Right atrium auricular region (tissue), 2 donors: ENCODE measurements around the gene UTRN. TPM values are rescaled to one million over a fixed set of nuclear protein-coding genes. Genes with fewer than 3 reads are reported as not detected.

Experiments used
- DNase-seq: peaks from one replicate; pipeline ENCODE4 v3.0.0-alpha.2; 2019; ENCODE audit warnings: low spot score
- H3K27ac ChIP-seq, 2 donors: fragments of 200-600 bp; sonication (generic); 1 replicate in 1 of 2; 2 replicates in 1 of 2; pipeline ENCODE4 v1.5.1; 2016 to 2019
- H3K27me3 ChIP-seq, 2 donors: fragments of 200-600 bp; sonication (generic); one replicate each; pipeline versions ENCODE4 v1.5.1 to v1.6.0; 2017 to 2019
- H3K36me3 ChIP-seq: fragments of 200-600 bp; sonication (generic); one replicate; pipeline ENCODE4 v1.5.1; 2016
- H3K4me1 ChIP-seq, 2 donors: fragments of 200-600 bp; sonication (generic); one replicate each; pipeline versions ENCODE4 v1.5.1 to v1.6.0; 2017 to 2019
- H3K4me3 ChIP-seq, 2 donors: fragments of 200-600 bp; sonication (generic); 1 replicate in 1 of 2; 2 replicates in 1 of 2; pipeline ENCODE4 v1.5.1; 2017 to 2019; ENCODE audit warnings: mild to moderate bottlenecking in 1 of 2, moderate library complexity in 1 of 2
- H3K9me3 ChIP-seq, 2 donors: fragments of 200-600 bp; sonication (generic); one replicate each; pipeline ENCODE4 v1.5.1; 2019
- CTCF ChIP-seq, 2 donors: fragments of 200-600 bp; sonication (generic); IDR thresholded peaks; one replicate each; pipeline ENCODE4 v1.5.1; 2019; ENCODE audit warnings: antibody characterized with exemption in 2 of 2
- total RNA-seq, 2 donors: library from RNA; depleted of rRNA; stranded (reverse); fragments of >200 nt; gene quantifications; one replicate each; pipeline ENCODE4 v1.1.0, GENCODE V29; 2016

Gene UTRN
- total RNA-seq, 2 donors from 2014 or later: 57.5 to 75.8 TPM

- peaks cover 10% of the 10 kb centered on the region for H3K36me3 ChIP-seq
- no peak for TF ChIP-seq CTCF (IDR thresholded peaks at IDR 0.05)
- DNase-seq: no peak
- no peaks in the 10 kb centered on the region for H3K9me3 ChIP-seq
- peaks cover 0 to 35% of the 10 kb centered on the region in 2 donors for H3K4me1 ChIP-seq
- no peaks in the 10 kb centered on the region for H3K27me3 ChIP-seq
- no peak overlapping the region for H3K4me3 ChIP-seq
- H3K27ac ChIP-seq: peak overlapping the region; percentile 30 to 54
Measured at GRCh38 chr6:144297511-144298100, 12.5 kb downstream of the UTRN start.

- H3K9me3 ChIP-seq: no peaks in the 10 kb centered on the region
- H3K36me3 ChIP-seq: peaks cover 10% of the 10 kb centered on the region
- peak overlapping the region in 1 of 2 donors; percentile 54 for H3K27ac ChIP-seq
- H3K4me3 ChIP-seq: no peak overlapping the region
- peaks cover 0 to 35% of the 10 kb centered on the region in 2 donors for H3K4me1 ChIP-seq
- no peak for TF ChIP-seq CTCF (IDR thresholded peaks at IDR 0.05)
- DNase-seq: no peak
- no peaks in the 10 kb centered on the region for H3K27me3 ChIP-seq
Measured at GRCh38 chr6:144298194-144298593, 13.1 kb downstream of the UTRN start.

- no peaks in the 10 kb centered on the region for H3K27me3 ChIP-seq
- H3K36me3 ChIP-seq: peaks cover 10% of the 10 kb centered on the region
- DNase-seq: no peak
- H3K9me3 ChIP-seq: no peaks in the 10 kb centered on the region
- no peak overlapping the region for H3K4me3 ChIP-seq
- no peak for TF ChIP-seq CTCF (IDR thresholded peaks at IDR 0.05)
- peaks cover 0 to 35% of the 10 kb centered on the region in 2 donors for H3K4me1 ChIP-seq
- no peak overlapping the region for H3K27ac ChIP-seq
Measured at GRCh38 chr6:144298916-144299315, 13.8 kb downstream of the UTRN start.

- H3K27me3 ChIP-seq: no peaks in the 10 kb centered on the region
- H3K36me3 ChIP-seq: no peaks in the 10 kb centered on the region
- no peak for DNase-seq
- TF ChIP-seq CTCF (IDR thresholded peaks at IDR 0.05): no peak
- H3K27ac ChIP-seq: no peak overlapping the region
- H3K4me3 ChIP-seq: no peak overlapping the region
- H3K4me1 ChIP-seq: peaks cover 0 to 20% of the 10 kb centered on the region in 2 donors
- H3K9me3 ChIP-seq: no peaks in the 10 kb centered on the region
Measured at GRCh38 chr6:144302701-144303372, 17.7 kb downstream of the UTRN start.

GRCh38 chr6:144304223-144304848 lies 19.2 kb downstream of the UTRN start:
- Histone ChIP-seq H3K4me3 (no peak overlapping the region), H3K9me3 (no peaks in the 10 kb centered on the region), H3K27ac (no peak overlapping the region), H3K36me3 (no peaks in the 10 kb centered on the region), H3K4me1 (peaks cover 0 to 8% of the 10 kb centered on the region in 2 donors), H3K27me3 (no peaks in the 10 kb centered on the region)
- no peak for TF ChIP-seq CTCF (IDR thresholded peaks at IDR 0.05)
- no peak for DNase-seq
